MG63 (cell line): ENCODE measurements around the gene HARS1. TPM values are rescaled to one million over a fixed set of nuclear protein-coding genes. Genes with fewer than 3 reads are reported as not detected.
A peak's percentile ranks its signal among the peaks of the same experiment; 100 is the strongest.
"Not testable (repeated sequence)": the region's sequence is repeated elsewhere in the genome, so short reads cannot be mapped to it uniquely, and the experiment has no call there.

Experiments
- DNase-seq: peaks from one replicate; pipeline ENCODE4 v3.0.0-alpha.2; 2020
- H3K27me3 ChIP-seq: fragments of 250-450 bp; sonication (Bioruptor Pico); 2 replicates; pipeline ENCODE4 v1.5.1; 2020; ENCODE audit warnings: mild to moderate bottlenecking, moderate library complexity
- H3K36me3 ChIP-seq: fragments of 250-450 bp; sonication (Bioruptor Pico); 2 replicates; pipeline ENCODE4 v1.5.1; 2020; ENCODE audit warnings: mild to moderate bottlenecking, moderate library complexity
- H3K4me3 ChIP-seq: fragments of 250-450 bp; sonication (Bioruptor Pico); 2 replicates; pipeline ENCODE4 v1.5.1; 2020; ENCODE audit warnings: mild to moderate bottlenecking, moderate library complexity
- H3K9me3 ChIP-seq: fragments of 250-450 bp; sonication (Bioruptor Pico); 2 replicates; pipeline ENCODE4 v1.5.1; 2020; ENCODE audit warnings: mild to moderate bottlenecking, moderate library complexity
- total RNA-seq: library from RNA; depleted of rRNA; stranded (reverse); fragments of >200 nt; shearing (Covaris generic); gene quantifications from 2 replicates; pipeline ENCODE4 v1.2.3, GENCODE V29; 2014; ENCODE audit warnings: low replicate concordance; rRNA removed

The HARS1 gene, protein sequence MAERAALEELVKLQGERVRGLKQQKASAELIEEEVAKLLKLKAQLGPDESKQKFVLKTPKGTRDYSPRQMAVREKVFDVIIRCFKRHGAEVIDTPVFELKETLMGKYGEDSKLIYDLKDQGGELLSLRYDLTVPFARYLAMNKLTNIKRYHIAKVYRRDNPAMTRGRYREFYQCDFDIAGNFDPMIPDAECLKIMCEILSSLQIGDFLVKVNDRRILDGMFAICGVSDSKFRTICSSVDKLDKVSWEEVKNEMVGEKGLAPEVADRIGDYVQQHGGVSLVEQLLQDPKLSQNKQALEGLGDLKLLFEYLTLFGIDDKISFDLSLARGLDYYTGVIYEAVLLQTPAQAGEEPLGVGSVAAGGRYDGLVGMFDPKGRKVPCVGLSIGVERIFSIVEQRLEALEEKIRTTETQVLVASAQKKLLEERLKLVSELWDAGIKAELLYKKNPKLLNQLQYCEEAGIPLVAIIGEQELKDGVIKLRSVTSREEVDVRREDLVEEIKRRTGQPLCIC
- 96.9 and 116 TPM in 2 replicates for total RNA-seq

DNA sequence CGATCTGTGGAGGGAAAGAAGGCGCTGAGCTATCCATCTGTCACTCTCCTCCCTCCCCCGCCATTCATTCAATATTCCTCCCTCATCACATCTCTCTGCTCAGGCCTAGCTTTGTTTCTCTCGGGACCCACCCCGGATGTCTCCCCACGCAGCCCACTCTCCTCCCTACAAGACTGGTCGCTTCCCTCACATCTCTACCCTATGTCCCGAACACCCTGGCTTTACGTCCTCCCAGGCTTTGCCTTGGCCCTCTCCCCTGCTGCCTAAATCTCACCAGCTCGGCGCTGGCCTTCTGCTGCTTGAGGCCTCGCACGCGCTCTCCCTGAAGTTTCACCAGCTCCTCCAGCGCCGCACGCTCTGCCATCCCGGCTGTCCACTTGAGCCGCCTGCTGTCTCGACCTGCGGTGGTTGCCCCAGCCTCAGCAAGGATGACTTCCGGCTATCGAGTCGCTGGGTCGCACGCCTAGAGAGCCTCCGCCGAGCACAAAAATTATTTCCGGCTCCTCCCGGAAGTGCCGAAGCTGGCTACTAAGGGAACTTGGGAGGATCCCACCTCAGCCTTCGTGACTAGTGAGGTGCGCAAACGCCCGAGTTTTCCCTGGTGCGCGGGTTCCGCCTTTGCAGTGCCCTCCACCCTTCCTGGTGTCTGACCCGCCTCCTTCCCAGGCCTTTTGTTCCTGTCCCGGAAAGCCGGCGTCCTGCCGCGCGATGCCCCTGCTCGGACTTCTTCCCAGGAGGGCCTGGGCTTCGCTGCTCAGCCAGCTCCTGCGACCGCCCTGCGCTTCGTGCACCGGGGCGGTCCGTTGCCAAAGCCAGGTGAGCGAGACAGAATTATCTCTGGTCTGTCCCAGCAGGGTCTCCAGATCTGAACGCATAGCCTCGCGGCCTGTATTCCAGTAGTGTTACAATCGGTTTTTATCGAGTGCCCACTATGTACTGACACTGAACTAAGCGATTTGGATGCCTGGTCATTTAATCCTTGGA is at the start of gene HARS1, which contains the start of gene HARS2:
Gene HARS1, minus strand, starts transcription at position 430 of the 984 bp plus-strand sequence. Its CDS starts 66 bp downstream, at position 364.
Gene HARS2, plus strand, starts transcription at position 515 of the 984 bp plus-strand sequence. Its CDS starts 194 bp downstream, at position 709.
- Histone ChIP-seq H3K27me3 (no peaks in the 10 kb centered on the region), H3K4me3 (peak within 1 kb of the TSS; percentile 85), H3K9me3 (no peaks in the 10 kb centered on the region), H3K36me3 (peaks cover 74% of the 10 kb centered on the region)
- peak; percentile 99 for DNase-seq

DNA sequence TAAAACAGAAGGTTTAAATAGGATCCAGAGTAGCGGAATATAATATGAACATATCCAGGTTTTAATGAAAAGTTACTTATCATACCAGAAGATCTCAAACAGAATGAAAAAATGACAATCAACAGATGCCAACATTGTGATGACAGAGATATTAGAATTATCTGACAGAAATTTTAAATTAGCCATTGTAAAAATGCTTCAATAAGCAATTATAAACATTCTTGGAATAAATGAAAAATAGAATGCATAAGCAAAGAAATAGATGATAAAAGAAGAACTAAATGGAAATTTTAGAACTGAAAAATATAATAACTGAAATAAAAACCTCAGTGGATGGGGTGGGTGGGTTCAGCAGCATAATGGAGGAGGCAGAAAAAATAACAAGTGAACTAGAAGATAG is 46.3 kb upstream of the HARS1 start:
- no peaks in the 10 kb centered on the region for H3K9me3 ChIP-seq
- DNase-seq = no peak
- no peaks in the 10 kb centered on the region for H3K36me3 ChIP-seq
- peaks cover 15% of the 10 kb centered on the region for H3K27me3 ChIP-seq
- no peak overlapping the region for H3K4me3 ChIP-seq

DNA sequence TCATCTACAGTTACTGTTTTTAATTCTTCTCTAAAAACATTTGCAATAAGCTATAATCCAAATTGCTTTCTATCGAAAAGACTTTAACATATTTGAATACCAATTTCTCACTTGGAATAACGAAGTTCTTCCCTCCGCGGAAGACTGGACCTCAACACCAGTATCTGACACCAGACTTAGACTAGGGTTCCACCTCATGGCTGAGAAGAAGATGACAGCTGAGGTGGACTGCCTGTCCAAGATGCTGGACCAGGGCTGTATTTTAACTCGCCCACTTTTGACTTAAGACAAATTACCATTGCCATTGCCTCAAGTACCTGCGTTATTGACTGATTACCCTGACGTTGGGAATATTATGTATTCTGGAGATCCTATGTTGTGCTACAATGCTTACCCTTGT is 43.2 kb upstream of the HARS1 start:
- DNase-seq = peak; percentile 14
- no peak overlapping the region for H3K4me3 ChIP-seq
- no peaks in the 10 kb centered on the region for H3K36me3 ChIP-seq
- peaks cover 3% of the 10 kb centered on the region; the same call in 1 of the 2 replicates for H3K9me3 ChIP-seq
- H3K27me3 ChIP-seq = peaks cover 17% of the 10 kb centered on the region

DNA sequence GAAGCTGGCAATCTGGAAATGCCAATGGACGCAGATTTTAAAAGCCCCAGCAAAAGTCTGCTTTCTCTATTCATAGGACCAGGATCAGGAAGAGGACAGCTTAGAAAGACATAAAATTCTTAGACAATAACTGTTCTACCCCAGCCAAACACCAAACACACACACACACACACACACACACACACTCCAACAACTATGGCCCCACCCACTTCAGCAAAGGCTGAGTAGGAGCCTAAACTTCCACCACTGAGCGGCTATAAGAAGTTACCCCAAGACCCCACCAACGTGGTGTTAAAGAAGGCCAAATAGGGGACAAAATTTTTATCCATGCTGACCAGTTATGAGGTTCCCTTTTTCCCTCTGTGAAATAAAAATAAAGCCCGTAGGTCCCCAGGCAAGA is 41.9 kb upstream of the HARS1 start:
- Histone ChIP-seq H3K4me3 (no peak overlapping the region), H3K9me3 (peaks cover 3% of the 10 kb centered on the region; the same call in 1 of the 2 replicates), H3K36me3 (no peaks in the 10 kb centered on the region), H3K27me3 (peaks cover 17% of the 10 kb centered on the region)
- DNase-seq = no peak

DNA sequence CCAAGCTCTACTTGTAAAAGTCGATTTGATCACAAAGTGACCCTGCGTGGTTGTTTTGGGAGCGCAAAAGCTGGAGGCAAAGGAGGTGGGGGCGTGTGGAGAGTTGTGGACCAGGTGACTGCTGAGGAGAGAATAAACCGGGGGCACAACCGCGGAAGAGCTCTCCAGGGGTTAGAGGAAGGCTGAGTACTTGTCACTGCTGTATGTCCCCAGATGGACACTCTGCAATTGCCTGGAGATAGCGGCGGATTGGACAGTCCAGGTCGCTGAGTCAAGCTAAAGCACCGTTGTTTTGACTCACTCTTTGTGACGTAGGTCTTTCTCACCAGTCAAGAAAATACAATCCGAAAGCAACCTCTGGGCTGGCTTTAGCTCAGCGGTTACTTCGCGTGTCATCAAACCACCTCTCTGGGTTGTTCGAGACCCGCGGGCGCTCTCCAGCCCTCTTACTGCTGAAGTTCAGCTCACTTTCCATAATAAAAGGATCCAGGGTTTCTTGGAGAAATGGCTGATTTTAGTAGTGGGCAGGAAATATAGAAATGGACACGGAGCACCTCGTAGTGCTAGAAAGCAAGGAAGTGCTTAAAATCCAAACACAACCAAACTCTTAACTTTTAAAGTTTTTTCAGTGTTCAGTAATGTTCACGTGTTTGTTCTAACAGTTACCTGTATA is 34.8 kb upstream of the HARS1 start:
- no peaks in the 10 kb centered on the region; the same call in 1 of the 2 replicates for H3K27me3 ChIP-seq
- H3K9me3 ChIP-seq = no peaks in the 10 kb centered on the region
- peak; percentile 91 for DNase-seq
- peak overlapping the region; percentile 58 for H3K4me3 ChIP-seq
- H3K36me3 ChIP-seq = no peaks in the 10 kb centered on the region

DNA sequence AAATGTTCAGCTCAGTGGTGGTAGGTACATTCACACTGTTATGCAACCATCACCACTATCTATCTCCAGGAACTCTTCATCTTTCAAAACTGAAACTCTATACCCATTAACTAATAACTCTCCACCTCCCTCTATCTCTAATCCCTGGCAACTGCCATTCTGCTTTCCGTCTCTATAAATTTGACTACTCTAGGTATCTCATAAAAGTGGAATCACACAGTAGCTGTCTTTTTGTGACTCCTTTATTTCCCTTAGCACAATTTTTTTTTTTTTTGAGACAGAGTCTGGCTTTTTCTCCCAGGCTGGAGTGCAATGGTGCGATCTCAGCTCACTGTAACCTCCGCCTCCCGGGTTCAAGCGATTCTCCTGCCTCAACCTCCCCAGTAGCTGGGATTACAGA is 30.2 kb upstream of the HARS1 start:
- H3K9me3 ChIP-seq, H3K36me3 ChIP-seq, H3K27me3 ChIP-seq, DNase-seq, H3K4me3 ChIP-seq: not testable (repeated sequence)

DNA sequence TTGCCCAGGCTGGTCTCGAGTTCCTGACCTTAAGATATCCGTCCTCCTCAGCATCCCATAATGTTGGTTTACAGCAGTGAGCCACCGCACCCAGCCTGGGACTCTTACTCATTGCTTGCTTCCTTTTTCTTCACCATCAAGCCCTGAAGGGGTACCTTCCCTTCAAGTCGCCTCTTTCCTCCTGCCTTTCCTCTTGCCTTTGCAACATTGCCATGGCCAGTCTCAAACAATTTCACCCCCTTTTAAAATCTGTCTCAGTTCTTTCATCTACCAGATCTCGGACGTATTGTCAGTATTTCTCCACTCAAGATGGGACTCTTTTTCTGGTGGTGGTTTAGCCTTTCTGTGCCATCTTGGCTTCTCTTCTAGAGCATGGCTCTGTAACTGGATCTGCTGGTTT is 29.6 kb upstream of the HARS1 start:
- not testable (repeated sequence) for H3K4me3 ChIP-seq, H3K36me3 ChIP-seq, DNase-seq, H3K9me3 ChIP-seq, H3K27me3 ChIP-seq

DNA sequence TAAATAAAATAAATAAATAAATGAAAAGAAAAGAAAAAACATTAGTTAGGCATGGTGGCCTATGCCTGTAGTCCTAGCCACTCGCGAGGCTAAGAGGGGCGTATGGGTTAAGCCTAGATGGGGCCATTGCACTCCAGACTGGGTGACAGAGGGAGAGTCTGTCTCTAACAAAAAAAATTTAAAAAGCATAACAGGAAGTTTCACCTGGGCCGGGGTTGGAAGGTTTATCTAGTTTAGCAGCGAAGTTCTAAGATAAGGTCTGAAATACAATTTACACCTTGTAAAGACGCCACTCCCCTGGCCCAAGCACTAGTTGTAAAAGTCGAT is 27.1 kb upstream of the HARS1 start:
- no peaks in the 10 kb centered on the region for H3K36me3 ChIP-seq
- peak overlapping the region; percentile 34 for H3K4me3 ChIP-seq
- no peaks in the 10 kb centered on the region for H3K27me3 ChIP-seq
- DNase-seq = no peak
- H3K9me3 ChIP-seq = no peaks in the 10 kb centered on the region

DNA sequence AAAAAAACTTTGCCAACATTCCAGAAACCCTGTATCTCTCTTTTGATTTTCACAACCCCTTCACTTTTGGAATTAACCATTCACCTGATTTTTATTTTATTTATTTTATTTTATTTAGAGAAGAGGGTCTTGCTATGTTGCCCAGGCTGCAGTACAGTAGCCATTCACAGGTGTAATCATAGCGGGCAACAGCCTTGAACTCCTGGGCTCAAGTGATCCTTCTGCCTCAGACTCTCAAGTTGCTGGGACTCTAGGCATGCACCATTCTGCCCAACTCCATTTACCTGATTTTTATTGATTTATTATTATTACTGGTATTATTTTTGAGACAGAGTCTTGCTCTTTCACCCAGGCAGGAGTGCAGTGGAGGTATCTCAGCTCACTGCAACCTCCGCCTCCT is 25.1 kb upstream of the HARS1 start:
- not testable (repeated sequence) for H3K27me3 ChIP-seq, H3K9me3 ChIP-seq, H3K4me3 ChIP-seq, H3K36me3 ChIP-seq, DNase-seq

DNA sequence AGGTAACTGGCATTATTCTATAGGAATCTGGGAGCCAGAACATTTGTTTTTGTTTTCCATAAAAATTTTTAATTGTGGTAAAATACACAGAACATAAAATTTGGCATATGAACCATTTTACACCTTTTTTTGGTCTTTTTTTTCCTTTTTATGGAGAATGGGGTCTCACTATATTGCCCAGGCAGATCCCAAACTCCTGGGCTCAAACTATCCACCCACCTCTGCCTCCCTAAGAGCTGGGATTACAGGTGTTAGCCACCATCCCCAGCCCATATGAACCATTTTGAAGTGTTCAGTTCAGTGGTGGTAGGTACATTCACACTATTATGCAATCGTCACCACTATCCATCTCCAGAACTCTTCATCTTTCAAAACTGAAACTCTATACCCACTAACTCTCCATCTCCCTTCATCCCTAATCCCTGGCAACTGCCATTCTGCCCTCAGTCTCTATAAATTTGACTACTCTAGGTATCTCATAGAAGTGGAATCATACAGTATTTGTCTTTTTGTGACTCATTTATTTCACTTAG is 22.5 kb upstream of the HARS1 start:
- Histone ChIP-seq H3K36me3 (no peaks in the 10 kb centered on the region), H3K4me3 (no peak overlapping the region)
- DNase-seq = no peak

DNA sequence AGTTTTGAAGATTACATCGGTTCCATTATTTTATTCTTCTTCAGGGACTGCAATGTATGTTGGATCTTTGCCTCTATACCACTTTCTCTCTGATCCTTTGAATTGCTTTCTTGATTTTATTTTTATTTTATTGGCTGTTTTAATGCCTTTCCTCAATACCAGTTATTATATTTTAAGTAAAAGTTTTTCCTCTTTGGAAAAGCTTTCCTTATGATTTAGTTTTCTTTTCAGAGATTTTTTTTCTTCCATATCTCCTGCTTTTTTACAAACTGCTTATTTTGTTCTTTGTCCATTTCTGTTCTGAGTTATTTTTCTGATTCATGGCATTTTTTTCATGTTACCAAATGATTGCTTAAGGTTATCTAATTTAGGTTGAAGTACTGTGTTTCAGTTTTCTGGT is 20.6 kb upstream of the HARS1 start:
- no peaks in the 10 kb centered on the region for H3K27me3 ChIP-seq
- peaks cover 8% of the 10 kb centered on the region for H3K36me3 ChIP-seq
- no peaks in the 10 kb centered on the region for H3K9me3 ChIP-seq
- no peak for DNase-seq
- peak overlapping the region; percentile 6; the same call in 1 of the 2 replicates for H3K4me3 ChIP-seq

More for the DNA sequence above, 22.5 kb upstream of the HARS1 start:
- Histone ChIP-seq H3K27me3 (no peaks in the 10 kb centered on the region), H3K9me3 (no peaks in the 10 kb centered on the region)

DNA sequence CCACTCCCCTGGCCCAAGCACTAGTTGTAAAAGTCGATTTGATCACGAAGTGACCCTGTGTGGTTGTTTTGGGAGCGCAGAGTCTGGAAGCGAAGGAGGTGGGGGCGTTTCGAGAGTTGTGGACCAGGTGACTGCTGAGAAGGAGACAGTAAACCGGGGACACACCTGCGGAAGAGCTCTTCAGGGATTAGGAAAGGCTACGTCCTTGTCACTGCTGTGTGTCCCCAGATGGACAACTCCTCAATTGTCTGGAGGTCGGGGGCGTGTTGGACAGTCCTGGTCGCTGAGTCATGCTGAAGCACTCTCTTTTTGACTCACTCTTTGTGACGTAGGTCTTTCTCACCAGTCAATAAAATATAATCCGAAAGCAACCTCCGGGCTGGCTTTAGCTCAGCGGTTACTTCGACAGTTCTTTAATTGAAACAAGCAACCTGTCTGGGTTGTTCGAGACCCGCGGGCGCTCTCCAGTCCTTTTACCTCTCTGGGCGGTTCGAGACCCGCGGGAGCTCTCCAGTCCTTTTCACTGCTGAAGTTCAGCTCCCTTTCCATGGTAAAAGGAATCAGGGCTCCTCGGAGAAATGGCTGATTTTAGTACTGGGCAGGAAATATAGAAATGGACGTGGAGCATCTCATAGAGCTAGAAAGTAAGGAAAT is 19.9 kb upstream of the HARS1 start:
- Histone ChIP-seq H3K27me3 (no peaks in the 10 kb centered on the region), H3K9me3 (no peaks in the 10 kb centered on the region), H3K36me3 (peaks cover 13% of the 10 kb centered on the region), H3K4me3 (peak overlapping the region; percentile 69)
- DNase-seq = peak; percentile 96

DNA sequence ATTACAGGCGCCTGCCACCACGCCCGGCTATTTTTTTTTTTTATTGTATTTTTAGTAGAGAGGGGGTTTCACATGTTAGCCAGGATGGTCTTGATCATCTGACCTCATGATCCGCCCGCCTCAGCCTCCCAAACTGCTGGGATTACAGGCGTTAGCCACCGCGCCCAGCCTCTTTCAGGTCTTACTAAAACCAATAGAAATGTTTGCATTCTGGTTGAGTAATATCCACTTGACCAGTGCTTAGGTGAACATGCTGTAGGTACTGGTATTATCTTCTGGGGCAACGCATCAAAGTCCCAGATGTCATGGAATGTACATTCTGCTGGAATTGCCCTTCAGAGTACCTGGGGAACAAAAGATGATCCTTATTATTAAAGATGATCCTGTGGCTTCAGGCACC is 17.6 kb upstream of the HARS1 start:
- not testable (repeated sequence) for DNase-seq, H3K9me3 ChIP-seq, H3K27me3 ChIP-seq, H3K4me3 ChIP-seq
- H3K36me3 ChIP-seq = peaks cover 35% of the 10 kb centered on the region

DNA sequence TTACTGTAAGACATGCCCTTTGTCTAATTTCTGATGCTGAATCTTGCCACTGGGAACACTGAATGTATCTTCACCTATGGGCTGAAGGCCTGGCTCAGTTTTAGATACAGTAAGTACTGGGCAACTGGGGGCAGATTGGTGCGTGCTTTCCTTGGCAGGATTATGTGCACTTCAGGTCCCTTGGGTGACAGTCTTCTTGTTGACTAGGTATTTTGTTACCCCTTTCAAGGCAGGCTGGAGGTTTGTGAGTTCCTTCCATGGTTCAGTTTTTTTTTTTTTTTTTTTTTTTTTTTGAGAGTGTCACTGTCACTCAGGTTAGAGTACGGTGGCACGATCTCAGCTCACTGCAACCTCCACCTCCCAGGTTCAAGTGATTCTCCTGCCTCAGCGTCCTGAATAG is 16.6 kb upstream of the HARS1 start:
- DNase-seq = no peak
- Histone ChIP-seq H3K36me3 (peaks cover 44% of the 10 kb centered on the region), H3K4me3 (no peak overlapping the region), H3K27me3 (no peaks in the 10 kb centered on the region), H3K9me3 (no peaks in the 10 kb centered on the region)

DNA sequence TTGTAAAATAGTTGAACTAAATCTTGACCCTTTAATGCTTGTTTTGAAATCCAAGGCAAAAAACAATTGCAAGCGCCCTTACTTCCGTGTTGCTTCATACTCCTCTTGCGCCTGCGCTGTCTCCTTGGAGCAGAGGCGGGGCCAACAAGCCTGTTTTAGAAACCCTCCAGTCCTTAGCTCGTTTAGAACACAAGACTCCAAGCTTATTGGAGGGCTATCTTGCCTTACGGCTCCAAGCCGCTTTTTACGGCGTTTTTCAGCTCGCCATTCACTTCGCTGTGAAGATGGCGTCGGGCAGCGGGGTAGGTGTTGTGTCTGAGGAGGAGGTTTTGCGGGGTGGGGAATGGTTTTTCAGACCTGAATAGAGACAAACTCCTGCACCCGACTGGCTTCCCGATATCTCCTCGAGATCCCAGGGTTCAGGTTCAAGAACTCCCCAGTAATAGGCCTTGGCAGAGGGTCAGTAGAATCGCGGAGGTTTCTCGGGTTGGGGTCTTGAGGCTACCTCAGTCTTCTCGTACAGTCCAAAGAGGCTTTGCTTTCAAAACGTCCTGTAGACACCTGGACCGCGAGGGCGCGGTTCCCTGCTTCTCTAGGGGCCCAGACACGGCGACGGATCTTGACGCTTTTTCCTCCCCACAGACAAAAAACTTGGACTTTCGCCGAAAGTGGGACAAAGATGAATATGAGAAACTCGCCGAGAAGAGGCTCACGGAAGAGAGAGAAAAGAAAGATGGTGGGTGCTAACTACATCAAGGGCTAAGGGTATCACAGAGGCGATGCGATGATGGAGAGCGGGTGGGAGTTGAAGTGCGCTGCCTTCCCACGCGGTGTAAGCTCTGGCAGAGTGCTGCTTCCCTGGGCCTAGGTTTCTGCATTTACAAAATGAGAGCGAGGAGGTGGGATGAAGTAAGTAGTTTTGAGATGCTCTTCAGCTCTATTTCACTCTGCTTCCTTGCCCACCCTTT is 9.3 kb upstream of the HARS1 start, which contains the start of gene ZMAT2:
Gene ZMAT2, plus strand, starts transcription at position 271 of the 968 bp plus-strand sequence. Its CDS starts 14 bp downstream, at position 285.
- Histone ChIP-seq H3K27me3 (no peaks in the 10 kb centered on the region), H3K4me3 (peak within 1 kb of the TSS; percentile 85), H3K9me3 (no peaks in the 10 kb centered on the region), H3K36me3 (peaks cover 94% of the 10 kb centered on the region)
- DNase-seq = peak; percentile 98
